Stimulated activated CD8-positive, alpha-beta memory T cell treated with anti-CD3 and anti-CD28 coated beads, Interleukin-4, amount 100 ng/mL, for 1 hour (primary cell): ENCODE measurements around the gene PCSK6.

Experiments used
- DNase-seq, 2 donors: peaks; one replicate each; pipeline ENCODE4 v3.0.0-alpha.2; 2020; ENCODE audit warnings: low read depth in 2 of 2, low spot score in 1 of 2

Gene PCSK6

GRCh38 chr15:101499863-101500713 lies 10.6 kb upstream of the PCSK6 start:
- DNase-seq: no peak

- DNase-seq: no peak
Measured at GRCh38 chr15:101498717-101499480, 9.4 kb upstream of the PCSK6 start.

GRCh38 chr15:101498076-101498716 lies 8.7 kb upstream of the PCSK6 start:
- no peak for DNase-seq

- DNase-seq: no peak
Measured at GRCh38 chr15:101497484-101498034, 8.1 kb upstream of the PCSK6 start.

GRCh38 chr15:101497017-101497416 lies 7.5 kb upstream of the PCSK6 start:
- DNase-seq: no peak

GRCh38 chr15:101496198-101496986 lies 6.9 kb upstream of the PCSK6 start:
- no peak for DNase-seq

GRCh38 chr15:101495334-101496197 lies 6.1 kb upstream of the PCSK6 start:
- DNase-seq: no peak

GRCh38 chr15:101494251-101494796 lies 4.8 kb upstream of the PCSK6 start:
- no peak for DNase-seq

- DNase-seq: no peak
Measured at GRCh38 chr15:101492766-101493692, 3.5 kb upstream of the PCSK6 start.

- DNase-seq: no peak
Measured at GRCh38 chr15:101491734-101492640, 2.5 kb upstream of the PCSK6 start.

- no peak for DNase-seq
Measured at GRCh38 chr15:101490922-101491733, 1.6 kb upstream of the PCSK6 start.

- DNase-seq: no peak
Measured at GRCh38 chr15:101490408-101490891, 943 bp upstream of the PCSK6 start.

GRCh38 chr15:101489237-101489598 lies 289 bp downstream of the PCSK6 start:
- DNase-seq: no peak

- DNase-seq: no peak
Measured at GRCh38 chr15:101488300-101489164, 975 bp downstream of the PCSK6 start.

GRCh38 chr15:101486696-101487459 lies 2.6 kb downstream of the PCSK6 start:
- DNase-seq: no peak
